GM19351 (cell line): ENCODE measurements around the gene LMF1.
"Not testable (repeated sequence)": the region's sequence is repeated elsewhere in the genome, so short reads cannot be mapped to it uniquely, and the experiment has no call there.

Source experiments
- ATAC-seq: cut with Tn5 transposase; IDR thresholded peaks from one replicate; pipeline ENCODE4 v1.9.1; 2021; ENCODE audit warnings: mild to moderate bottlenecking, moderate library complexity; ENCODE audit not compliant: unreplicated experiment

Gene LMF1

DNA sequence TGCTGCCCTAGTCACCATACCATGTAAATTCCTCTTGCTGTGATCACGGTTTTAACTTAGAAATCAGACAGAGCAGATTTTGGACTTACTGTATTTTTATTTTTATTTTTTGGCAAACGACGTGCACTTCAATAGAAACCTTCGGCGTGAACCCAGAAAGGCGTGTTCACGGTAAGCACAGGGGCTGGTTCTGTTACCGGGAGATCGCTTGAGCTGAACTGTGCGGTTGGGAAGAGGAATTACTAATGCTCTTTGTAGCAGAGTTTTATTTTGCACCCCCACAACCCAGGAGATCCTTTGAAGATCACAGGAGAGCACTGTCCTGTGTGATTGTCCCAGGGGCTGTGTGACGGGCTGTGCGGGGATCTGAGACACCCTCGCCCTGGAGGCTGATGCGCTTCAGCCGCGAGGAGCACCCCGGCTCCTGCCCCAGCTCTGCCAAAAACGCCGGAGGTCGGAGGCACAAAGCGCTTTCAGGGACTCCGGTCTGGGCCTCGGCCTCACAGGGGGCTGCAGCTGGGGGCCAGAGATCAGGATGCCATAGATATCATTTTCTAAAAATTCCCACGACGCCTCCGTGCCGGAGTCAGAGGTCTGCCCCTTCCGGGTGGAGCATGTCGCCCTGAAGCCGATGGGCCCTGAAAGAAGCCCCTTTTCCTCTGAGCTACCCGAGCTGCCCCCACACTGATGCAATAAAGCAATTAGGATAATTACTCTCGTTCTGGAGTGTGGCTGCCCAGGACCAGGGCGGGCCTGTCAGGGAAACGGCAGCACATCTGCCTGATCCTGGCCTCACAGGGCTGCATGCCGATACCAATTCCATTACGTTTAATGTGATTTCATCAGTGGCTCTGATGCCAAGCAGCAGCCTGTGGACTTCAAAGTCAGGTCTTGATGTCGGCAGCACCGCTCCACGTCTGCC lies 71.8 kb downstream of the LMF1 start:
- ATAC-seq, result no peak

DNA sequence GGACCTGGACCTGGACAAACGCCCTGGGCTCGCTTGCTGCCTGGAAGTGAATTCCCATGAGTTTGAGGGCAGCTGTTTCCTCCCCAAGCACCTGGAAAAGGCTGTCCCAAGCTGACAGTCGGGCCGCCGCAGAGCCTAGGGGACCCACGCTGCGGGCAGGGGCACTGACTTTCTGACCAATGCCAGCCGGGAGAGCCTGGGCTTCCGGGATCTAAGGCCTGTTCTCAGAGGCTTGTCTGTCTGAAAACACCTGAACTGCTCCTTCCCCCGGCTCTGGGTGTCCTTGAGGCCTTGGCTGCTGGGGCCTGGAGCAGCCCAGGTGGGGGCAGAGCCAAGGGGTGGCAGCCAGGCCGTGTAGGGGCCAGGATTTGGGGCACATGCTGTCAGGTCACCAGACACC lies 72.6 kb downstream of the LMF1 start:
- no peak for ATAC-seq

DNA sequence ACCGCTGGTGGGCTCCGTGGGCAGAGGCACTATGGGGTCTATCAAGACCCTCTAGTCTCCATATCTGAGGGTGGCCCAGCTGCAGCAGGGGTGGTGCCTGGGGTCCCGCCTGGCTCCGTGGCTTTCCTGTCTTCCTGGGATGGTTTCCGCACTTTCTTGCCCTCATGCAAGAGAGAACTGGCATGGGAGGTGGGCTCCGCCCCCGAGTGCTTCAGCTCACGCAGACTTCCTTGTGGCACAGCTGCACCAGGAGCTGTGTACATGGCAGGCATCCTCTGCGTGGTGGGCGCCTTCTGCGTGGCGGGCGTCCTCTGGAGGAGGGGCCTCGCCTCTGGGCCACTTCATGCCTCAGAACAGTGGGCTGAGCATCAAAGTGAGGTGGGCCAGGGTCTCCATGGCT lies 73.1 kb downstream of the LMF1 start:
- no peak for ATAC-seq

DNA sequence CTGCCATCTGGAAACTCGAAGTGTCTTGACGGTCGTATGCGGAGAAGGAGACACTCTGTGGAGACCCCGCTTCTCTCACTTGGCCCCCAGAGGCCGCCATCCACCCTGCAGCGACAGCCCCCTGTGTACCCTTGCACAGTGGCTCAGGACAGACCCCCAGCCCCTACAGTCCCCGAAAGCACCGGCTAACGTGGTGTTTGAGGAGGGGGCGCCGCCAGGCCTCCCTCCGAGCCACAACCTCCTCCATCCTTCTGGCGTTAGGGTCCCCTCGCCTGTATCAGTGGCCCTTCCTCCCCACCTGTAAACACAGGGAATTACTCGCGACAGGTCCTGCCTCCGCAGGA lies 73.6 kb downstream of the LMF1 start:
- no peak for ATAC-seq

DNA sequence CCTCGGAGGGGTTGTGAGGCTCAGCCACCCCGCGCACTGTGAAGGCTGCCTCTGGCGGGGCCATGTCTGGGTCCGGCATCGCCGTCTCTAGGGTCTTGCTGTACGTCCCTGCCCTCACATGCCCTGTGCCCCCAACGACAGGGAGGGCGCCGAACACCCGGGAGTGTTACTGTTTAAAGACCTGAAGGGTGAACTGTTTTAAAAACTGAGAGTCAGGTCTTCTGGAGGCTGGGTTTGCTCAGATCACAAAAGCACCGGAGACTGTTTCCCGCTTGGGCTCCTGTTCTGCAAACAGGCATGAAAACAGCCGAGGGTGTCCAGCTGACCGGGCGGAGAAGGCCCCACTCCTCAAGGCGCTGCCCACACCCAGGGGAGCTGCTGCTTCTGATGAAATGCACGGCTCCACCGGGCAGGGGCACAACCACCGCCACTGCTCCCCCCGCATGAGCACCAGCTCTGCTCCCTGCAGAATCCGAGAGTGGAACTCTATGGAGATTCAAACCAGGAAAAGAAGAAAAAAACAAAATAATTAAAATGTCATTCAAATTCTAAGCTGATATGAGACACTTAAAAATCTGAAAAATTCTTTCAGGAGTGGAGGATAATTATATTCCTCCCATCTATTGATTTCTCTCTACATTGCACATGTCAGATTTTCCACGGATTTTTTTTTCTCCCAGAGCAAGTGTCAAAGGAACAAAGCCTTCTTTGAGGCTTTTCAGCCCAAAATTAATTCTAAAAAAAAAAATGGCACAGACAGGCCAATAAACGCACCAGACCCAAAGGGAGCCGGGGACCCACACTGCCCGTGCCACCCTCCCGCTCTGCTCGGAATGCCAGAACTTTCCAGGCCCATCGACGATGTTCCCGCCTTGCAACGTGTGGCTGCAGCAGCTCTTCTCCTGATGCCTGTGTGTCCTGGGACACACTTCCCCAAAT lies 74.3 kb downstream of the LMF1 start:
- ATAC-seq, result no peak

DNA sequence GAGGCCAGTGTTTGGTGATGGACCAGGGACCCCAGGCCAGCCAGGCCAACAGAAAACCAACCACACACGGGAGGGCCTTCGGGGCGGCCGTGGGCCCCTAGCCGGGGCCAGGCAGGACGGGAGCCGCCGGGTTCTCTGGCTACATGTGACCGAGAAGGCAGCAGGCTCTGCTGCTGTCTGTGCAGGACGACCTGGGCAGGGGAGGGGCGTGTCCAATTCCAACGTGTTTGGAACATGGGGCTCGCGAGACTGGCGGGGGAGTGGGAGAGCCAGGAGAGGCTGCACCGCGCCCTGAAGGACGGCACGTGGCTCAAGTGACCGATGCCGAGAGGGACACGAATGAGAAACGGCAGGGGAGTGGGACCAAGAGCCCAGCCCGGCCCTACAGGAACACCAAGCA lies 75.4 kb downstream of the LMF1 start:
- no peak for ATAC-seq

DNA sequence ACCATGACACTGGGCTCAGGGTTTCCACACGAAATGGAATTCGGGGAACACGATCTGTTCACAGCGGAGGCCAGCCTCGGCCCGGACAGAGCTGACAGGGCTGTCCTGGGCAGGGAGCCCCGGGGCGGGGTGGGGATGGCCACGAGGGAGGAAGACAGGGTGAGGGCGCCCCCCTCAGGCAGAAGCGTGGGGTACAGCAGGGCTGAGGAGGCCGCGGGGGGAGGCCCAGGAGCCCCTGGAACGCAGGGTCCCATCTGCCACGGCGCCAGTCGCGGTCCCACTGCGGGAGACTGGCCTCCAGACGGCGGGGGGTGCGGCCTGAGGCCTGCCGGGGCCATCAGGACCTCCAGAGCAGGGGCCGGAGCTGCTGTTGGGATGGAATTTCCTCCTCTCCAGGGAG lies 75.9 kb downstream of the LMF1 start:
- ATAC-seq, result no peak

DNA sequence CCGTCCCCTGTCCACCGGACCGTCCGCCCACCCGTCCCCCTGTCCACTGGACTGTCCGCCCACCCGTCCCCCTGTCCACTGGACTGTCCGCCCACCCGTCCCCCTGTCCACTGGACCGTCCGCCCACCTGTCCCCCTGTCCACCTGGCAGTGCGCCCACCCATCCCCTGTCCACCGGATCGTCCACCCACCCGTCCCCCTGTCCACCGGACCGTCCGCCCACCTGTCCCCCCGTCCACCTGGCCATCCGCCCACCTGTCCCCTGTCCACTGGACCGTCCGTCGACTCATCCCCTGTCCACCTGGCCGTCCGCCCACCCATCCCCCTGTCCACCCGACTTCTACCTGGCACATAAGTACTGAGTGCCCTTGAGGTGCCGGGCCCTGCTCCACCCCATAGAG lies 76.6 kb downstream of the LMF1 start:
- no peak for ATAC-seq

DNA sequence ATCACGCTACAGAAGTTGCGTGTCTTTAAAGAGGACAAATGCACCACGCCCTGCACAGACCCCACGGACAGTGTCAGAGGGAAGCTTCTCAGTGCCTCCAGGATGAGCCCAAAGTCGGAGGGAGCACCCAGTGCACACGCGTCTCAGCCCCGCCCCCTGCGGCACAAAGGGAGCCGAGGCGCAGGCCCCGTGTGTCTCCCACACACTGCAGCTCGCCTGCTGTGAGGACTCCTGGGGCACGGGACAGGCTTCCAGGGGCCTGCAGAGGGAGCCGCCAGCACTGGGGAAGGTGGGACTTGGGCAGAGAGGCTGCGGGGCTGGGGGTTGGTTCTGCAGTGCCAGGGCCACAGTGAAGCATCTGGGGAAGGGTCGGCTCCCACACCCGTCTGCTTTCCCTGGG lies 77.4 kb downstream of the LMF1 start:
- no peak for ATAC-seq

DNA sequence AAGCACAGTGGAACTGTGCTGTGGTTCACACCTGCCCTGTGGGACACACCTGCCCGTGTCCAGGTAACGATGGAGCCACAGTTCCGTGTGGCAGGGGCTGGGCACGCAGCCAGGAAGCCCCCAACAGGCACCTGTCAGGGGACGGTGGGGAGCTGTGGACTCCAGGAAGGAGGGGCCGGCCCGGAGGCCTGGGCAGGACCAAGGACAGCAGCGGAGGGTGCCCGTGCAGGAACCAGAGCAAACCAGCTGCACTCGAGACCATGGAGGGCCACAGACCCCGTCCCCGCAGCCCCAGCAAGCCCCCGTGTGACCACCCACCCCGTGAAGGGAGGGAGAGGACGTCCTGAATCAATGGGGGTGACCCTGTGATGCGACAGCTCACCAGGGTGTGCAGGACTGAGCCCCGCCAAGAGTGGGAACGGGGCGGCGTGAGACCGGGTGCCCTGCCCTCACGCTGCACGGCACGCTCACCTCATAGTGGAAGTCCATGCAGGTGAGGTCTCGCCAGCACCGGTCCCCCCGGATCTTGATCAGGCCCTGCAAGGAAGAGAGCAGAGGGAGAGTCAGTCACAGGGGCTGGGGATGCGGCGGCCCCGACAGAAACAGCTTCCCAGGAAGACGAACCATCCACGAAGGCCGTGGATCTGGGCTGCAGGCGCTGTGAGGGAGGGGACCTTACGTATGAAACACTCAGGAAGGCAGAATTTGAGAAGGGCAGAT lies 78.1 kb downstream of the LMF1 start:
- no peak for ATAC-seq

DNA sequence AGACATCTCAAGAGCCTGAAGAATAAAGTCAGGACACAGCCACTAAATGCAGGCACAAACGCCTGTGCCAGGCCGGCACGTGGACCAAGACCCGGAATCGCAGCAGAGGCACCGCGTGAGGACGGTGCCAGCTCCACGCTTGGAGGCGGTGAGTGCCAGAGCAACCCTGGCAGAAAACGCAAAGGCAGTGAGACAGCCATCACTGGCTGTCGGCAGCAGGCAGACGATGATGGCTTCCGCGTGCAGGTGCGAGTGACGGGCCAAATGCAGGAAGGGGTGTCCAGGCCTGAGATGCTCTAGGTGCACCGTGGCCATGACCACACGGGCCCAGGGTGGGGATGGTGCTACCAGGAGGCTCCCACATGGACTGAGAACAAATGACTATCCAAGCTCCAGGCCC lies 78.8 kb downstream of the LMF1 start:
- ATAC-seq, result no peak

DNA sequence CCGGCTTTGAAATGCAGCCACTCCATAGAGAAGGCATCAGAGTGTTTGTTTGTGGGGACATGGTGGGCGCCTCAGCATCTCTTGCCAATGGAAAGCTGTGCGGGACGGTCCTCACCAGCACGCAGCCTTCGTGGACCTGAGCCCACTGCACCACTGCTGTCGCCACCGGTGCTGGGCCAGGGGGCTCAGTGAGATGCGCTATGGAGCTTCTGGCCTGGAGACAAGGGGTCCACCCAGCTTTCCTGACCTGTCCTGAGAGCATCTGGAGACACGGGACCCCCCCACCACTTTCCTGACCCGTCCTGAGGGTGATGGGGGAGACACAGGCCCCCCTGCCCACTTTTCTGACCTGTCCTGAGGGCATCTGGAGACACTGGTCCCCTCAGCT lies 79.4 kb downstream of the LMF1 start:
- ATAC-seq, result no peak

DNA sequence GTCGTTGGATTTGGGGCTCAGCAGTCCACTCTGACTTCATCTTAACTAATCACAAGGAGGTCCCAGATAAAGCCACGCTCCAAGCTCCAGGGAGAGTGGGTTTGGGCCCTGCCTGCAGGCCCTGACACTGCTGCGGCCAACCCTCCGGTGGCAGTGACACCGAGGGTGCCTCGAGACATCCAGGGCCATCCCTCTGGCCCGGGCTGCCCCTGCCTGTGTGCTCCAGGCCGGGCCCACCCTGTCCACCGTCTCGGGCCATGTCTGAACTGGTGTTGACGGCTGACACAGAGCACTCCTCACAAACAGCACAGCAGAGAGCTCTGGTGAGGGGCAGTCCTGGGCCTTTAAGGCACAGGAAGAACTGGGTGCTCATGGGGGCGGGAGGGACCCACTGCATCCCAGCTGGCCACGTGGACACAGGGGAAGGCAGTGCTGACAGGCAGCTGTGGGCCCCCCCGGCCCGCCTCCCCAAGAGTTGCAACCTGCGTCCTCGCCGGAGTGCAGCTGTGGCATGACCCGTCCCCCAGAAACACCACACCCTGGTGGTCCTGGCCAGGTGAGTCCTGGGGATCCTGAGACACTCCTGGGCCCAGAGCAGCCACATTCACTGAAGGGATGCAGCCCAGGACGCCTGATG lies 80.0 kb downstream of the LMF1 start:
- ATAC-seq, result no peak

DNA sequence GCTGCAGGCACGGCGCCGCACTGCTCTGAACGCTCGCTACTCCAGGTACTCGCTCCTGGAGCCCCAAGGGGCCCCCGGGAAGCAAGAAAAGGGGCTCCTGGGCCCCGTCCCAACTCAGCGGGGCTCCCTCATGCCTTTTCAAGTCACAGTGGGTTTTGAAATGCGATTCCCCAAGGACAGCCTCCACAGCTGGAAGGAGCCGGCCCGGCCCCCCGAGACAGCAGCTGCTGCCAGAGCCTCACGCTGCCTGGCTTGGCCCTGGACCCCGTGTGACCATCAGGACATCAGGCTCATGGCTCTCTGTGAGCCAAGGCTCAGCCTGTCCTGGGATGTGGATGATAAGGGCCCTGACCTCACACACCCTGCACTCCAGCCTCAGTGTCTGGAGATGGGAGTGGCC lies 80.6 kb downstream of the LMF1 start:
- no peak for ATAC-seq

DNA sequence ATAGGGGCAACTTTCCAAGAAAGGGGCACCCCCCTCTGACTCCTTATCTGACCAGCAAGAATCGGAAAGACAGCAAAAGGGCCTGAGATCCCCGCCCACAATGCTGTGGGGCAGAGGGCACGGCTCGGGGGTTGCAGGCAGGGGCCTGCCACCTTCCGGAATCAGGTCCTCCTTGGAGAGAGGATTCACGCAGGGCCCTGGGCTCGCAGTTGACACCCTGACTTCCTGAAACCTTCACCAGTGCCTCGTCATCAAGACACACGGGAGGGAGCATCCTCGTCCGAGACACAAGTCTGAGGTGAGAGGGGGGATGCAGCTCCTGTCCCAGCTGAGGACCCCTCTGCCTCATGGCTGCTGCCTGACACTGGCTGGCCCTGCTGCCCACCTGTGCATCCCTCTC lies 81.2 kb downstream of the LMF1 start:
- no peak for ATAC-seq

DNA sequence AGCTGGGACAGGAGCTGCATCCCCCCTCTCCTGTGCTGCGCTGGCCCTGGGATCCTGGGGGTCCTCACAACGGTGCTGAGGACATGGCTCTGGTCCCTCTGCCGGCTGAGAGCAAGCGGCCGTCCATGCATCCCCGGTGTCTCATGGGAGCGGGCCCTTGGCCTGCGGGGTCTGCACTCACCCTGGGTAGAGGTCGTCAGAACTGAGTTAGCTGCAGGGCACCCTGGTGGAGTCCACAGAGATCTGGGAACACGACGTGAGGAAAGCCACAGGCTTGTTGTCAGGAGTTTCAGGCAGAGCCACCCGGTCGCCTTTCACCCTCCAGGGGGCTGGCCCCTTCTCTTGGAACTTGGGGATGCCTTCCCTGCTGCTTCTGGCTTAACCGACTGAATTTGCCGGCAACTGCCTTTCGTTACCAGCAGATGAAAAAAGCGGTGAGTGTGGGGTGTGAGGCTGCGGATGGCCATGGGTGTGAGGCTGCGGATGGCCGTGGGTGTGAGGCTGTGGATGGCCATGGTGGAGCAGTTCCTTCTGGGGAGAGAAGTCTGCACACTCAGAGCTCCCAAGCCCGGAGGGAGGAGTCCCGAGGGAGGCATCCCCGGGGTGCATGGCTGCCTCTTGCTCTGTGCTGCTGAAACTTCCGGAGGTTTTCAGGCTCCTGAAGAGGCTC lies 81.7 kb downstream of the LMF1 start:
- no peak for ATAC-seq

DNA sequence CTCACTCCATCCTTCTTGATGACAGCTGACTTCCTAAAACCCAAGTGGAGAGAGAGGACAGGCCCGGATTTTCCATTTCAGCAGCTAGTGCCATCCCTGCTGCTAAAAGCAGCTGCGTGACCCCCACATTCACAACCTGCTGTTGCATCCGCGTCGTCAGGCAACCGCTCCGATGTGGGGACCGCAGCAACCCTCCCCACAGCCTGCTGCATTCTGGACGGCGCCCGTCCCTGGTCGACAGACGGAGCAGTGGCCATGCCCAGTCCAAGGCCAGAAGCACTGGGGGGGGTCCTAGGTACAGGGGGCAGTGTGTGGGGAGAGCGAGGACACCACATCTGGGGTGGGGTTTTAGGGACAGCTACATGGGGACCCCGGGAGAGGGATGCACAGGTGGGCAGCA lies 82.3 kb downstream of the LMF1 start:
- ATAC-seq, result not testable (repeated sequence)

DNA sequence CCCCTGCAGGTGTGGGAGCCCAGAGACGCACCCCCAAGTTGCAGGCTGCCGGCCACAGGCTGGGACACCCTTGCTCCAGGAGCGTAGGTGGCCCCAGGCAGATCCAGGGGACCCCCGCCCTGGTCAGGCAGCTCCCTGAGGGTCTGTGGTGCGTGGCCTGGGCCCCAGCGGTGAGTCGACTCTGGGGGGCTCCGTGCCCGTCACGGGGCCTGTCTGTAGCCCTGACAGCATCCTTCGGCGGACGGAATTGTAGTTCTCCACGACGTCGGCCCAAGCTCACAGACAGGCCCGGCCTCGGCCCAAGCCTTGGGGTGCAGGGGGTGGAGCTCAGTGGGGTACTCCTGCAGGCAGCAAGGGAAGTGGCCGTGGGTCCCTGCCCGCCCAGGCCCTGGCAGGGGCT lies 82.9 kb downstream of the LMF1 start:
- no peak for ATAC-seq

DNA sequence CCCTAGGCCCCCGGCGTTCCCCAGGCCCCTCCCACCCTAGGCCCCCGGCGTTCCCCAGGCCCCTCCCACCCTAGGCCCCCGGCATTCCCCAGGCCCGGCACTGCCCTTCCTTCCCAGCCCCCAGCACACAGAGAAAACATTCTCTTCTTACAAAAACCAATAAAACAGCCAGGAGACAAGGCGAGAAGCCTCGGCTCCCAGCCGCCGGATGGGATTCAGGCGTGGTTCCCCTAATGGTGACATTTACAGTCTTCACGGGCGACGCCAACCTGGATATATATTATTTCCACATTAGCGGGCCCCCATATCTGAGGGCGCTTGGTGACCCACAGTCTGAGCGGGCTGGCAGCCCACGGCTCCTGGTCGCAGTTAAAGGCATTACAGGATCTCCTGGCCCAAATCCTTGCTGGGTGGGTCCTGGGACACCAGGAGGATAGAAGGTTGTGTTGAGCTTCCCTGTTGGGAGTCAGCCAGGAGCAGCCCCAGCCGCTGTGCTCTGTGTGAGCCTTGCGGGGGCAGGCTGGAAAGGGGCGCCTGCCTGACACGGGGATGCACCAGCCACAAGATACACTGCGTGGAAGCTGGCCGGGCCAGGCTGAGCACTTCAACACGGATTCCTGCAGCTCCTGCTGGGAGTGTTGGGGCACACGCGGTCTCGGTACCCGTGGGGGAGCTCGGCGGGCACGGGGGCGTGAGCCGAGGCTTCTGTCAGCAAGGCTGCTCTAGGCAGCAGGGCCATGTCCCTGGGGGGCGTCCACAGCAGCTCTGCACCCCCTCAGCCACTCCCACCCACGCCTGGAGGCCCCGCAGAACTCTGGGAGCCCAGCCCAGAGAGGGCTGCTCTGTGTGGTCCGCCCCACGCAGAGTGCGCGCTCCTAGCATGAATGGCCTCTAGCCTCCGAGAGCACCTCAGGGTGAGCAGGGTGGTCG lies 83.7 kb downstream of the LMF1 start:
- no peak for ATAC-seq
